HEK293T (cell line): ENCODE data around the gene ADSS1.
"Not testable (repeated sequence)": the region's sequence is repeated elsewhere in the genome, so short reads cannot be mapped to it uniquely, and the experiment has no call there.

Source experiments
- ARNT ChIP-seq: fragments of 450-650 bp; IDR thresholded peaks from 2 replicates; pipeline ENCODE4 v1.6.1; 2017; ENCODE audit warnings: mild to moderate bottlenecking
- BHLHE40 ChIP-seq: fragments of 450-650 bp; IDR thresholded peaks from 2 replicates; pipeline ENCODE4 v1.6.1; 2016; ENCODE audit warnings: mild to moderate bottlenecking, moderate library complexity, borderline replicate concordance
- ELF4 ChIP-seq: fragments of 450-650 bp; IDR thresholded peaks from 2 replicates; pipeline ENCODE4 v1.6.1; 2017; ENCODE audit warnings: antibody characterized with exemption
- HDGF ChIP-seq: fragments of 450-650 bp; IDR thresholded peaks from 2 replicates; pipeline ENCODE4 v1.6.1; 2017; ENCODE audit warnings: antibody characterized with exemption, borderline replicate concordance
- NFRKB ChIP-seq: fragments of 450-650 bp; IDR thresholded peaks from 2 replicates; pipeline ENCODE4 v1.6.1; 2016; ENCODE audit warnings: mild to moderate bottlenecking, moderate library complexity
- SP1 ChIP-seq: fragments of 450-650 bp; IDR thresholded peaks from 2 replicates; pipeline ENCODE4 v1.6.1; 2017
- SUZ12 ChIP-seq: fragments of 450-650 bp; IDR thresholded peaks from 2 replicates; pipeline ENCODE4 v1.6.1; 2016; ENCODE audit warnings: mild to moderate bottlenecking
- TARDBP ChIP-seq: fragments of 450-650 bp; IDR thresholded peaks from 2 replicates; pipeline ENCODE4 v1.6.1; 2016
- ZNF384 ChIP-seq: fragments of 450-650 bp; IDR thresholded peaks from 2 replicates; pipeline ENCODE4 v1.6.1; 2016

DNA sequence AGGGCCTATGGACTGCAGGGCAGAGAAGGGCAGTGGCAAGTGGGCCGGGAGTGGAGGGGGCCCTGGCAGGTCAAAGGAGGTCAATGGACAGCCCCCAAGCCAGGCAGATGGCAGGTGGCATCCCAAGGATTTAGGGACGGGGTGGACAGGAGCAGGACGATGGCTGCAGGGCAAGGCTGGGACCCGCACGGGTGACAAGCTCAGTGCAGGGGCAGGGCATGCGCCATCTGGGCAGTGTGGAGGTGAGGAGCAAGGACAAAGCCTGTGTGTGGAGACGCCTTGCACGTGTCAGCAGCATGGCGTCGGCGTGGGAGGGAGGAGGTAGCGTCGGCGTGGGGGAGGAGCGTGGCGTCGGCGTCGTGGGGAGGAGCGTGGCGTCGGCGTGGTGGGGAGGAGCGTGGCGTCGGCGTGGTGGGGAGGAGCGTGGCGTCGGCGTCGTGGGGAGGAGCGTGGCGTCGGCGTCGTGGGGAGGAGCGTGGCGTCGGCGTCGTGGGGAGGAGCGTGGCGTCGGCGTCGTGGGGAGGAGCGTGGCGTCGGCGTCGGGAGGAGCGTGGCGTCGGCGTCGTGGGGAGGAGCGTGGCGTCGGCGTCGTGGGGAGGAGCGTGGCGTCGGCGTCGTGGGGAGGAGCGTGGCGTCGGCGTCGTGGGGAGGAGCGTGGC, 5.3 kb downstream of the ADSS1 start:
- not testable (repeated sequence) for TF ChIP-seq ARNT, NFRKB, ELF4, SP1, TARDBP, BHLHE40, SUZ12, HDGF, ZNF384
